HG02840 (cell line): ENCODE measurements around the gene ACVR1.
A peak's percentile ranks its signal among the peaks of the same experiment; 100 is the strongest.

Experiments used
- ATAC-seq: cut with Tn5 transposase; IDR thresholded peaks from one replicate; pipeline ENCODE4 v1.9.1; 2021; ENCODE audit warnings: mild to moderate bottlenecking, moderate library complexity, moderate number of reproducible peaks; ENCODE audit not compliant: unreplicated experiment, low FRiP score

The ACVR1 gene

GRCh38 chr2:157876066-157876785 lies at the start of gene ACVR1:
Gene ACVR1 (minus strand): TSS chr2:157876330. CDS start chr2:157799493, 76,837 bp downstream.
- peak; percentile 89 for ATAC-seq

- ATAC-seq, result no peak
Measured at GRCh38 chr2:157925071-157925470, 48.9 kb upstream of the ACVR1 start.

- no peak for ATAC-seq
Measured at GRCh38 chr2:157923598-157924217, 47.6 kb upstream of the ACVR1 start.

DNA sequence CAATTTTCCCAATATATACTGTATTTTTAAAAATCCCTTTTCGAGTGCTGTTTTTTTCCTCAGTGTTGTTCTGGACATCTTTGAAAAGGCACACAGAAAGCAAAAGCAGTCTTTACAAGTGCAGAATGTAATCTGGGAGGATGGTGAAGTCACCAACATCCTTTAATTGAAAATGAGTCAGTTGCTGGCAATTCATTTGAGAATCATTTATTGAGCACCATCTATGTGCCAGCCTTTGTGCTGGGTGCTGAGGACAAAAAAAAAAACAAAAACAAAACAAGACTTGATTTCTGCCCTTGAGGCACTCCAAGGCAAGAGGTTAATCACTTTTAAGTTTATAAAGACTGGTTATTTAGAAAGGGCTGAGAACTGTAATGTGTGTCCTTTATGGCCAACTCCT lies 46.7 kb upstream of the ACVR1 start:
- ATAC-seq, result no peak

DNA sequence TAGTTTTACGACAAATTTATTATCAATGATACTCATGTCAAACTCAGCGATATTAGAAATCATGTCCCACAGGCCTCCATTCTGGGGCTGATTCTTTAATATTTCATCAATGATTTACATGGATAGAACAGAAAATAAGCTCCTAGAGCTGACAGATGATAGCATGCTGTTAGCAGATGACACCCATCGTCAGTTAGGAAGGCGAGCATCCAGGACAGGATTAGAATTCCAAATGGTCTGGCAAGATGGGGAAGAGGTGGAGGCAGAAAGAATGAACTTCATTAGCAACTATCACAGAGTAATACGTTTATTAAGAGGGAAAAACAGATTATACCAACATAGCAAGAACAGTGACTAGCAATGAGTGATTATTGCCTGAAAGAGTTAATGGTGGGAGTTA lies 46.2 kb upstream of the ACVR1 start:
- no peak for ATAC-seq

- ATAC-seq, result no peak
Measured at GRCh38 chr2:157920736-157921135, 44.6 kb upstream of the ACVR1 start.

DNA sequence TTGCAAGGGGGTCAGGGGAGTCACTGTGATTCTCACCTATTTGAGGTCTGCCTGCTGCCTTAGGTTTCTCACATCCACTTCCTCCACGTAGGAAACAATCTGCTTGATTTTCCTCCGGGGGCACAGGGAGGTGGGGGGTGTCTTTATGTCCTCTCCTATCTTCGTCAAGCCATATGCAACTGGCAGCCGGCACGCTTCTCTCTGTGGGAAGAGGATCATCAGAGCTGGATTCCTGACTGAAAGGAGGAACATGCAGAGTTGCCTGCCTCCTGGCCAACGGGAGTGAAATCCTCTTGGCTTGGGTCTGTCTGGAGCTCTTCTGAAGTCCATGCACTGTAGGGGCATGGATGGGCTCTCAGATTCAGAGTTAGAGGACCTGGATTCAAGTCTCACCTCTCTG lies 43.1 kb upstream of the ACVR1 start:
- no peak for ATAC-seq

GRCh38 chr2:157918319-157918718 lies 42.2 kb upstream of the ACVR1 start:
- ATAC-seq, result no peak

DNA sequence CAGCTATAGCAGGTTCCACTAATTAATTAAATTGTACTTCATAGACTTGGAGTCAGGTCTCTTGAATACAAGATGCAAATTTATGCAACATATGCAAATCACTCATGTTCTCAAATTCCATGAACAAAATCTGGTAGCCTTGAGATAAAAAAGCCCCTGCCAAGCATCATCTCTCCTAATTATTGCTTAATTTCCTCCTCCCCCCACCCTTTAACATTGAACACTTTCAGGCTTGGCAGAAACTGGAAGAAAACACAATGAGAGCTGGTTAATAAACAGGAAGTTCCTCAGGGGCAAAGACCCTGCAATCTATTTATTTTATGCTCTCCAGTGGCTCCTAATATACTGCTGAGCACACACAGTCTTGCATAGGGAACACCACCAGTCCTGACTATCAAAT lies 35.6 kb upstream of the ACVR1 start:
- ATAC-seq, result no peak

DNA sequence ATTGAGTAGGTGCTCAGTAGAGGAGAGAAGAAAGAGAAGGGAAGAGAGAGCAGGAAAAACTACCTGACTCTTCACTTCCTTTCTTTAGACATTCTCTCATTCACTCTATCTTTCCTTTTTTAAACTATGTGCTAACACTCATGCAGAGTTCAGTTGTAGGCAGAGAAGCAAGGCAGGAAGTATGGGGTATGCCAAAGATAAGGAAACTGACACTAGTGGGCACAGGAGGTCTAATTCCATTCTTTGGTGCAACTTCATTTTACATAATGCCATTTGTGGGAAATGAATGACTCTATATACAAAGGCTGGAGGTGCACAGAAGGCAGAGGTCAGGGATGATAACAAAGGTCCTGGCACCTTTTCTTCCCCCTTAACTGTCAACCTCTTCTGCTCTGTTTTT lies 35.1 kb upstream of the ACVR1 start:
- ATAC-seq, result no peak

- no peak for ATAC-seq
Measured at GRCh38 chr2:157905092-157905491, 29.0 kb upstream of the ACVR1 start.

DNA sequence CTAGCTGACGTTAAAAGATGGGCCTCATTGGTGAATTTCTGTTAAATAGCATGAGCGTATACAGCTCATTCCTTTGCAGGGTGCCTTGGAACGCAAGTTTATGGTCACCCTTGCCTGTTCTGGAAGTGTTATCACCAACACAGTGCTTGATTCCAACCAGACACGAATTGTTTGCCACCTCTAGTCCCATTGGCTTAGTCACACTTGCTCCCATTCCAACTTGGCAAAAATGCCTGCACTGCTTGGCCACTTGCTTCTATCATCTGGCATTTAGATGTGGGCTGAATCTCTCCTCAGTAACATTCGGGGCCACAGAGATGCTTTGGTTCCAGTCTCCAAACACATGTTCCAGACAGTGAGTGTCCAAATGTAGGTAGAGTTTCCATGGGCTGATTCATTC lies 27.5 kb upstream of the ACVR1 start:
- no peak for ATAC-seq

DNA sequence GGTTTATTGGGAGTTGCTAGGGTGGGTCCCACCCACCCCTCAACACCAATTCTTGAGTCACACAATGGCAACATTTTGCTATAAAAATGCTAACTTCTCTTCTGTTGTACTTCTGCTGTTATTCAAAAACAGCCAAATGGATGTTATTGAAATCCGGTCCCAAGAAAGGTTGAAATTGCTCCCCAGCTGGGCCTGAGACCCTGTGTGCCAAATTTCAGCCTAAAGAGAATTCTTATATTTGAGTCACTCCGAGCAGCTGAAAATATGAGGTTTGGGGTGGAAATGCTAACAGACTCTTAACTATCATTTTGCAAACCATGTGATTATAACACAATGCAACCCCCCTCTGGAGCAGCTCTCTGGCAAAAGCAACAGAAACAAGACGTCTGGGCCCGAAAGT lies 27.0 kb upstream of the ACVR1 start:
- no peak for ATAC-seq

- no peak for ATAC-seq
Measured at GRCh38 chr2:157902692-157903091, 26.6 kb upstream of the ACVR1 start.

DNA sequence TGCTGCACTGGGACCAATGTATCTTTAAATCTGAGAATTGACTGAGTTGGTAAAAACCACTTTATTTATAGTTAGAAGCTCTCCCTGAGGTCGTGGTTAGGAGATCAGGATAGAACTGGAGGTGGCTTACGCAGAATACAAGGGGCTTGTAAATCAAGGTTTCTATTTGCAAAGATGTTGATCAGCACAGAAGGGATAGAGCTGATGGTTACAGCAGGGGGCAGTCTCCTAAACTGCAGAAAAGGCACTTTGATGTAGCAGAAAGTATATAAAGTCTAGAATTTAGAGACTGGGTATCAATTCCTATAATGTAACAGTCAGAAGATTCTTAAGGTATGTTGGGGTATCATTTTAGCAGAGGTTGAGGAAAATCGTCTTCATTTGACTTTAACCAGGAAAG lies 25.2 kb upstream of the ACVR1 start:
- ATAC-seq, result no peak

GRCh38 chr2:157900684-157901083 lies 24.6 kb upstream of the ACVR1 start:
- ATAC-seq, result no peak

DNA sequence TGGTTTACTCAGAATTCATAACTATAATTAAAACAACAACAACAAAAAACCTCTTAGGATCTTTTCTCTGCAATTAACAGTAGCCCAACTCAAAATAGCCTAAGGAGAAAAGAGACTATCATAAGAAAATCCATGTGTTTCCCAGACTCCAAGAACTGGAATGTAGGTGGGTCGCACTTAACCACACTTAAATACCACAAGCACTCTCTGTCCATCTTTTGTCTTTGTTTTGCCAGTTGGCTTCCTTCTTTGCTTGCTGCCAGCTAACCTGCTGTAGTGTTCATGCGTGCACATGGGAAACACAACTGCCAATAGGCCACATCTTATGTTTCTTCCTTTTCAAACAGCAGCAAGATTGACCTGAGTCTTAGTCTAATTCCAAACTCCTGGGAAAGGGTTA lies 24.1 kb upstream of the ACVR1 start:
- no peak for ATAC-seq

- ATAC-seq, result peak; percentile 74
Measured at GRCh38 chr2:157899125-157899839, 23.2 kb upstream of the ACVR1 start.

GRCh38 chr2:157898591-157898996 lies 22.5 kb upstream of the ACVR1 start:
- no peak for ATAC-seq

- ATAC-seq, result peak; percentile 34
Measured at GRCh38 chr2:157897106-157897971, 21.2 kb upstream of the ACVR1 start.

GRCh38 chr2:157895531-157895930 lies 19.4 kb upstream of the ACVR1 start:
- ATAC-seq, result no peak
